Spleen (tissue), 7 donors: ENCODE results near the gene AXIN1.

Experiments
- CTCF ChIP-seq, 11 experiments: fragments of 200-600 bp in 7 of 11; fragments of 450-650 bp in 4 of 11; sonication (generic) in 4 of 11; IDR thresholded peaks in 8 of 11; conservative IDR thresholded peaks in 3 of 11; 1 replicate in 7 of 11; 2 replicates in 4 of 11; pipeline versions ENCODE4 v1.4.0 to v1.8.0; 2016 to 2021; ENCODE audit warnings: antibody characterized with exemption in 11 of 11, inconsistent platforms in 4 of 11, mild to moderate bottlenecking in 1 of 11
- POLR2A ChIP-seq, 3 donors: fragments of 450-650 bp; IDR thresholded peaks; one replicate each; pipeline ENCODE4 v1.5.1; 2017; ENCODE audit warnings: antibody characterized with exemption in 3 of 3, mild to moderate bottlenecking in 1 of 3
- POLR2AphosphoS5 ChIP-seq, 3 donors: sonication (generic); formaldehyde crosslinking; IDR thresholded peaks; one replicate each; pipeline ENCODE4 v1.5.1; 2017; ENCODE audit warnings: antibody characterized with exemption in 3 of 3
- donor health status: DM: no; HTN: no; CAD: no; lungs with moderate emphysema.
- donor health status: DM: no; HTN: no; CAD: no.
- donor health status: DM: no; HTN: no; CAD: no.

- TF ChIP-seq CTCF (IDR thresholded peaks at IDR 0.05 in 8 of 11, conservative IDR thresholded peaks at IDR 0.05 in 3 of 11) (no peak), POLR2A (IDR thresholded peaks at IDR 0.05) (no peak), POLR2AphosphoS5 (IDR thresholded peaks at IDR 0.05) (no peak)
Observed at GRCh38 chr16:270381-271255, 81.9 kb downstream of the AXIN1 start.
